WTC11 (cell line): ENCODE results near the gene MIB1. TPM values are rescaled to one million over a fixed set of nuclear protein-coding genes. Genes with fewer than 3 reads are reported as not detected.

Experiments
- ATAC-seq: fragments of 200-7000 bp; cut with Tn5 transposase; 2 replicates; pipeline ENCODE4 v1.10.0; 2021; ENCODE audit warnings: mild to moderate bottlenecking, moderate library complexity
- CTCF ChIA-PET: fragments of 300-600 bp; sonication (Branson Sonifier 250); formaldehyde crosslinking; loops from one replicate; lab custom pipeline; 2021; ENCODE audit warnings: antibody characterized with exemption; lab: Charles Lee
- POLR2A ChIA-PET: fragments of 350-600 bp; sonication (Branson Sonifier 250); formaldehyde crosslinking; loops from one replicate; lab custom pipeline; 2021; ENCODE audit warnings: antibody characterized with exemption; lab: Charles Lee
- DNase-seq: peaks from one replicate; pipeline ENCODE4 v3.0.0; 2021; ENCODE audit warnings: low spot score
- H3K27ac Mint-ChIP-seq: 2 replicates; pipeline ENCODE4 v1.8.0; 2021; ENCODE audit warnings: mixed read lengths
- H3K27me3 Mint-ChIP-seq: 2 replicates; pipeline ENCODE4 v1.8.0; 2021; ENCODE audit warnings: low read depth, mild to moderate bottlenecking, moderate library complexity, mixed read lengths
- H3K36me3 Mint-ChIP-seq: 2 replicates; pipeline ENCODE4 v1.8.0; 2021; ENCODE audit warnings: mixed read lengths
- H3K4me1 Mint-ChIP-seq: 2 replicates; pipeline ENCODE4 v1.8.0; 2022; ENCODE audit warnings: mixed read lengths
- H3K4me3 Mint-ChIP-seq: 2 replicates; pipeline ENCODE4 v1.8.0; 2021; ENCODE audit warnings: mild to moderate bottlenecking, moderate library complexity, mixed read lengths
- H3K9me3 Mint-ChIP-seq: 2 replicates; pipeline ENCODE4 v1.8.0; 2021; ENCODE audit warnings: mixed read lengths
- ATF6 ChIP-seq: sonication (generic); formaldehyde crosslinking; IDR thresholded peaks from 2 replicates; pipeline ENCODE4 v1.8.1; 2023; ENCODE audit warnings: mild to moderate bottlenecking, missing genetic modification reagents
- CTCF ChIP-seq: fragments of 200-600 bp; IDR thresholded peaks from 2 replicates; pipeline ENCODE4 v1.8.0; 2022; ENCODE audit warnings: antibody characterized with exemption
- E2F5 ChIP-seq: sonication (generic); formaldehyde crosslinking; IDR thresholded peaks from 2 replicates; pipeline ENCODE4 v1.8.1; 2022; ENCODE audit warnings: mild to moderate bottlenecking, moderate library complexity, missing genetic modification reagents
- ERG ChIP-seq: fragments of 250-450 bp; sonication (Bioruptor Pico); IDR thresholded peaks from 2 replicates; pipeline ENCODE4 v1.8.0; 2021; ENCODE audit warnings: mild to moderate bottlenecking
- GABPB1 ChIP-seq: sonication (generic); formaldehyde crosslinking; IDR thresholded peaks from 2 replicates; pipeline ENCODE4 v1.8.1; 2023; ENCODE audit warnings: mild to moderate bottlenecking, missing genetic modification reagents
- JUN ChIP-seq: sonication (generic); formaldehyde crosslinking; IDR thresholded peaks from 2 replicates; pipeline ENCODE4 v1.8.0; 2023; ENCODE audit warnings: mild to moderate bottlenecking, missing genetic modification reagents
- NFE2L1 ChIP-seq: sonication (generic); formaldehyde crosslinking; IDR thresholded peaks from 2 replicates; pipeline ENCODE4 v1.8.1; 2023; ENCODE audit warnings: missing genetic modification reagents
- NR1H2 ChIP-seq: sonication (generic); formaldehyde crosslinking; IDR thresholded peaks from 2 replicates; pipeline ENCODE4 v1.9.0; 2021; ENCODE audit warnings: mild to moderate bottlenecking, moderate library complexity, missing genetic modification reagents
- RELA ChIP-seq: sonication (generic); formaldehyde crosslinking; IDR thresholded peaks from 2 replicates; pipeline ENCODE4 v1.8.1; 2022; ENCODE audit warnings: missing genetic modification reagents, mild to moderate bottlenecking, borderline replicate concordance
- TP53 ChIP-seq: sonication (generic); formaldehyde crosslinking; IDR thresholded peaks from 2 replicates; pipeline ENCODE4 v1.8.1; 2023; ENCODE audit warnings: mild to moderate bottlenecking, missing genetic modification reagents
- ZBTB21 ChIP-seq: sonication (generic); formaldehyde crosslinking; IDR thresholded peaks from 2 replicates; pipeline ENCODE4 v1.8.1; 2023; ENCODE audit warnings: mild to moderate bottlenecking, missing genetic modification reagents, borderline replicate concordance
- ZBTB43 ChIP-seq: sonication (generic); formaldehyde crosslinking; IDR thresholded peaks from 2 replicates; pipeline ENCODE4 v1.8.1; 2023; ENCODE audit warnings: mild to moderate bottlenecking, missing genetic modification reagents
- ZNF263 ChIP-seq: sonication (generic); formaldehyde crosslinking; IDR thresholded peaks from 2 replicates; pipeline ENCODE4 v1.8.1; 2022; ENCODE audit warnings: low read depth, mild to moderate bottlenecking, moderate library complexity, missing genetic modification reagents
- ZNF423 ChIP-seq: fragments of 250-450 bp; sonication (Bioruptor Pico); IDR thresholded peaks from 2 replicates; pipeline ENCODE4 v2.1.2; 2022; ENCODE audit warnings: mild to moderate bottlenecking, moderate library complexity
- ZSCAN18 ChIP-seq: fragments of 250-450 bp; sonication (Bioruptor Pico); IDR thresholded peaks from 2 replicates; pipeline ENCODE4 v2.1.2; 2022; ENCODE audit warnings: mild to moderate bottlenecking, moderate library complexity
- total RNA-seq: library from RNA; stranded (reverse); gene quantifications from 3 replicates; pipeline ENCODE4 v1.2.3, GENCODE V29; 2021

MIB1 gene
- total RNA-seq, 1 experiment from 2014 or later, result 63.9 TPM

- no peak for TF ChIP-seq ERG (CRISPR knock-in tag)
These were observed 2.7 kb downstream of the MIB1 start (continued) for GRCh38 chr18:21743166-21743832.

- no peak for DNase-seq
- H3K36me3 Mint-ChIP-seq, result no peaks in the 10 kb centered on the region
- no peaks in the 10 kb centered on the region for H3K27me3 Mint-ChIP-seq
- no peaks in the 10 kb centered on the region for H3K9me3 Mint-ChIP-seq
- ChIA-PET CTCF (no interaction called here), POLR2A (no interaction called here)
- no peak for TF ChIP-seq E2F5 (CRISPR knock-in tag)
- TF ChIP-seq ZSCAN18 (CRISPR knock-in tag), result no peak
- no peak for TF ChIP-seq ZBTB21 (CRISPR knock-in tag)
- no peak for TF ChIP-seq JUN
- no peak for TF ChIP-seq CTCF
- no peak overlapping the region for H3K4me3 Mint-ChIP-seq
- no peak for ATAC-seq
- H3K4me1 Mint-ChIP-seq, result peaks cover 55% of the 10 kb centered on the region
- no peak overlapping the region for H3K27ac Mint-ChIP-seq
These were observed 4.6 kb downstream of the MIB1 start for GRCh38 chr18:21745231-21745630.

- no peak for DNase-seq
- peaks cover 51% of the 10 kb centered on the region for H3K4me1 Mint-ChIP-seq
- no peak for ATAC-seq
- no peaks in the 10 kb centered on the region for H3K27me3 Mint-ChIP-seq
- no peak overlapping the region for H3K4me3 Mint-ChIP-seq
- ChIA-PET CTCF (interaction anchor here (2.6 kb wide), 1 partner anchor 147 kb away, joined by 14 read pairs; the partner anchor contains the start of gene ESCO1), POLR2A (interaction anchor here (1.0 kb wide), 1 partner anchor 43 kb away, joined by 3 read pairs; no protein-coding TSS in a partner anchor)
- no peak for TF ChIP-seq E2F5 (CRISPR knock-in tag)
- no peak for TF ChIP-seq ZBTB43 (CRISPR knock-in tag)
- no peak for TF ChIP-seq NFE2L1
- H3K36me3 Mint-ChIP-seq, result no peaks in the 10 kb centered on the region
- no peak overlapping the region; the same call in 1 of the 2 replicates for H3K27ac Mint-ChIP-seq
- no peaks in the 10 kb centered on the region for H3K9me3 Mint-ChIP-seq
These were observed 6.7 kb downstream of the MIB1 start for GRCh38 chr18:21747268-21747667.

- ATAC-seq (no peak), DNase-seq (no peak)
- Mint-ChIP-seq H3K4me1 (peaks cover 45% of the 10 kb centered on the region), H3K27me3 (no peaks in the 10 kb centered on the region), H3K36me3 (no peaks in the 10 kb centered on the region), H3K4me3 (no peak overlapping the region), H3K27ac (peak overlapping the region; percentile 57; the same call in 1 of the 2 replicates), H3K9me3 (no peaks in the 10 kb centered on the region)
- CTCF ChIA-PET, result interaction anchor here (1.1 to 2.6 kb wide), 3 partner anchors 36 to 148 kb away, joined by 3 to 14 read pairs (median 4); partner anchors contain the start of gene ESCO1
- POLR2A ChIA-PET, result interaction anchor here (1.0 kb wide), 1 partner anchor 44 kb away, joined by 3 read pairs; no protein-coding TSS in a partner anchor
- no peak for TF ChIP-seq RELA
- TF ChIP-seq TP53 (CRISPR knock-in tag), result no peak
- TF ChIP-seq NR1H2 (CRISPR knock-in tag), result no peak
- TF ChIP-seq ZNF263 (CRISPR knock-in tag), result no peak
- TF ChIP-seq ATF6, result no peak
- TF ChIP-seq GABPB1, result no peak
- TF ChIP-seq ZNF423 (CRISPR knock-in tag), result no peak
These were observed 7.4 kb downstream of the MIB1 start for GRCh38 chr18:21747764-21748693.
